CD4-positive, alpha-beta T cell treated with Interferon gamma for 1 hour (primary cell): ENCODE data around the gene CDH22.

Experiments used
- DNase-seq: peaks from one replicate; pipeline ENCODE4 v3.0.0-alpha.2; 2020

The CDH22 gene

DNA sequence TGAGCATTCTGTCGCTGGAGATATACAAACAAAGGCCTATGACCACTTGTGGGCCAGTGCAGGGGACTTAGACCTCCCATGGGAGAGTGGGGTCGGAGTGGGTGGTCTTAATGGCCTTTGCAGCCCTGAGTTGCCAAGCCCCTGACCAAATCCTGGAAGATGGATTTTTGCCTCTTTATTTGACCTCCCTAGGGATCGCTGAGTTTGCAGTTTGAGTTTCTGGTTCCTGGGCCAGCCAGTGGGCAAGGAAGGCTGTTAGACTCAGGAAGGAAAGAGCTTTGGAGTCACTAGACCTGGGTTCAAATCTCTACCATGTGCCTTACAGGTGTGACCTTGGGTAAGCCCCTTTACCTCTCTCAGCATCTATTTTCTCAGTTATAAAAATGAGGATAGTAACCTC, 96.0 kb downstream of the CDH22 start:
- no peak for DNase-seq

DNA sequence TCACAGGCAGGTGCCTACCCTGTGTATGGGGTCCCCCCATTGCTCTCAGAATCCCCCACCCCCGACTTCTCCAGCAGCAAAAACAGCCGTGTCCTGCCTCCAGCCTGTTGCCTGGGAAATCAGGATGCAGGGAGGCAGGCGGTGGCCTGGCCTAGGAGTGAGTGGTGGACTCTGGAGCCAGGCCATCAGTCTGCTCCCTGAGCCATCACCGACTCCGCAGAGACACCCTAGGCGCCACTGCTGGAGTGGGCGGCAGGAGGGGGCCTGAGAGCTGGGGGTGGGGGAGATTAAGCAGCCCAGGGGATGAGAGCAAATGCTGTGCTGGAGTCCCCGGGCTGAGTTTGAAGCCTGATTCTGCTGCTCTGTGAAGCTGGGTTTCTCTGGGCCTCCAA, 97.0 kb downstream of the CDH22 start:
- no peak for DNase-seq

DNA sequence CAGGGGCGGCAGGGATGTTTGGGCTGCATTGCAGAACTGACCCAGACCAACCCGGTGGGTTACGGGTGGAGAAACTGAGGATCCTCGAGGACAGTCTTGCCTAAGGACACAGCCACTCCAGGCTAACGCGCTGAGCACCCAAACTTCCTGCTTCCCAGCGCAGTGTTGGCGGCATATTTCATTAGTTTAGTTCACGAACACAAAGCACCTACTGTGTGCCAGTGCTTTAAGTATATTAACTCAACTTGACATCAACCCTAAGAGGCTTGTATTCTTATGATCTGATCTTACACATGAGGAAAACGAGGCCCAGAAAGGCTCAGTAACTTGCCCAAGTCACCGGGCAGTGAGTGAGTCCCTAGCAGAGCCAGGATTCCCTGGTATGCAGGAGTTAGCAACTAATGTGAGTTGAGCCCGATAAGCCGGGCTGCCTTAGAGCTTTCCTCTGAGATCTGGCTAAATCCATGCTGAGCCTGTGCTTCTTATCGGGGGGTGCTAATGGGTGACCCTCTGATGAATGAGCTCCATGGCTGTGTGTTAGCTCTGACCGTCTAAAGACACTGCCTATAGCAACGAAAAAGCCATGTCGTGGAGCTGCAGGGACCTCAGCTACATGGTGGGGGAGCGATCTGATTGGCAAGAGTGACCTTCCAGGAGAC, 97.5 kb downstream of the CDH22 start:
- no peak for DNase-seq

DNA sequence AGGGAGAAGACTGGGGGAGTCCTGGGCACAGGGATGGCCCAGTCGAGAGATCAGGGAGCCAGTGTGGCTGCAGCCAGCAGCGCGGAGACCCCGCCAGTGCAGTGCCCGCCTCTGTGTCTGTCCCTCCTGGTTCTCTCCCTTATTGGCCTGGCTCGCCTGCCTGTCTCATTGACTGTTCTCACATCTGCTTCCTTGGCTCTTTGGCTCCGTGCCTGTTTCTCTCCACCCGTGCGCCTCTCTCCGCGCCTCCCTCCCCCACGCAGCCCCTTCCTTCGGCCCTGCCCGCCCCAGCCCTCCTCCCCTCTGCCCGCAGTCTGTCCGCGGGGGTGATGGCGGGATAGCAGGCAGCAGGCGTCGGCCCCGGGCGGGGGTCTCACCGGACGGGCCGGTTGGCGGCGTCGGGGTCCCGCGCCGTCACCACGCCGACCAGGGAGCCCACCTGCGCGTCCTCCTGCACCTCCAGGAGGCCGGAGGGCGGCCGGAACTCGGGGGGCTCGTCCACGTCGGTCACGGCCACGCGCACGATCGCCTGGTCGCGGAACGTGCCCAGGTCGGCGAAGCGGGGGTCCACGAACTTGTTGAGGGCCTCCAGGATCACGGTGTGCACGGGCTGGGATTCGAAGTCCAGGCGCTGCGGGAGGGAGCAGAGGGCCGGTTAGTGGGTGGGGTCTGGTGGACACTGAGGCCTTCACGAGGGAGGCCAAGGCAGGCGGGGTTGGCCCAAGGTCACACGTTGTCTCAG, 98.2 kb downstream of the CDH22 start:
- DNase-seq = no peak

DNA sequence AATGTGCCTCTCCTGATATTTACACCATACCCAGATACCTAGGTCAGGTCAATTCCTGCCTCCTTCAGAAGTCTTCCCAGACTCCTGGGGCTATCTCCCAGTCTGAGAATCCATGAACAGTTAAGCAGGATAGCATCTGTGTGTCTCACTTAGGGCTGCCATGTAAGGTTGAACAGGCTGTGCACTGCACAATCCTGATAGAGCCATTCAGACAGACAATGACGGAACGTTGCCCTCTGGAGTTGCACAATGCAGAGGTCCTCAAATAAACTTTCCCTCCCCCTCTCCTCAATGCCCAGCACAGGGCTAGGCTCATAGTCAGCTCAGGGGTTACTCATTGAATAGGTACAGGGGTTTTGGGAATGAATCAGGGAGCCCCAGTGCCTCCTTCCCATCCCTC, 100.5 kb downstream of the CDH22 start:
- no peak for DNase-seq

DNA sequence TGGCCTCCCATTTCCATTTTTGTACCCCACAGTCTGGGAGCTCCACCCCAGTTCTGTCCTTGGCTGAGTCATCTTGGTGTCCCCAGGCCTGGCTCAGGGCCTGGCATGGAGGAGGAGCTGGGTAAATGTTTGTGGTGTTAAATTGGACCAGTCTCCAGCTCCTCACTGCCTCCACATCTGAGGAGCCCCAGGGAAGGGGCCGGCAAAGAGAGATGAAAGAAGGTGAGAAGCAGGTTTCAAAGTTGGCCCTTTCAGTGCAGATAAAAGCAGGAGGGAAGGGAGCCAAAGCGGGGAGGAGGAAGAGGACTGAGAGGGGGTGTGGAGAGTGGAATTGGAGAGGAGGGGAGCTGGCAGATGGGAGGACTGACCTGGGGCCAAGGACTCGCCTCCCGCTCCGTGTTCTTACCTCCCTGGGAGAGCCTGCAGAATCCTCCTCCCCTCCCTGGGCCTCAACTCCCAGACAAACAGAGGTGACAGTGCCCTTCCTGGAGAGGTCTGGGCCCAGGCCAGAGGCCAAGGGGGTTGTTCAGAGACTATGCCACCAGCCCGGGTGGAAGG, 101.2 kb downstream of the CDH22 start:
- no peak for DNase-seq

DNA sequence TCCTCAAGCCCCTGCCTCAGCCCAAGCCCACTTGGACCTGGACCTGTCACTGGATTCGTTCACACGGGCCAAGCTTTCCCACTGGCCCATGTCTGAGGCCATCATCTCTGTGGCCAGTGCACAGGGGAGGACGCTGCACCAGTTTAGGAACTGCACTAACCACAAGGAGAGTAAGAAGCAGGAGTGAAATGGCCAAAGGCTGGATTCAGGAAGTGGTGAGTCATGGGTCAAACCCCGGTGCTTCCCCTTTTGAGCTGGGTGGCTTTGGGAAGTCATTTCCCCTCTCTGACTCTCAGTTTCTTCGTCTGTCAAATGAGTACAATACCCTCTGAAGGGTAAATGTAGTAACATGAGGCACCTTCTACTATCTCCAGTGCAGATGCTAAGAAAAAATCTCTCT, 102.3 kb downstream of the CDH22 start:
- DNase-seq = peak; percentile 59

DNA sequence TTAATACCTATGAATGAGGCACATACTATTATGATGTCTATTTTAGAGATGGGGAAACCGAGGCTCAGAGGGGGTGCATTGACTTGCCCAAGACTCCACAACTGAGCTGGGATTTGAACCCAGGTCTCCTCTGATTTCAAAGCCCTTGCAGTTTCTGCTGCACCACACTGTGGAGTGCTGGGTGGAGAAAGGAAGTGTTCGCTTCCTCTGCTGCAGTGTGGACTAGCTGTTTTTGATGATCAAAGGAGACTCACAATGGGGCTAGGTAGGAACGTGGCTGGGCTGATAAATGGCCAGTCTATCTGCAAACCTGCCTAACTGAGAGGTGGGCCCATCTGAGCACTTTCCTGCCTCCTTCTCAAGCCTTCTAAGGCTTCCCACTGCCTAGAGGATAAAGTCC, 102.9 kb downstream of the CDH22 start:
- DNase-seq = no peak

DNA sequence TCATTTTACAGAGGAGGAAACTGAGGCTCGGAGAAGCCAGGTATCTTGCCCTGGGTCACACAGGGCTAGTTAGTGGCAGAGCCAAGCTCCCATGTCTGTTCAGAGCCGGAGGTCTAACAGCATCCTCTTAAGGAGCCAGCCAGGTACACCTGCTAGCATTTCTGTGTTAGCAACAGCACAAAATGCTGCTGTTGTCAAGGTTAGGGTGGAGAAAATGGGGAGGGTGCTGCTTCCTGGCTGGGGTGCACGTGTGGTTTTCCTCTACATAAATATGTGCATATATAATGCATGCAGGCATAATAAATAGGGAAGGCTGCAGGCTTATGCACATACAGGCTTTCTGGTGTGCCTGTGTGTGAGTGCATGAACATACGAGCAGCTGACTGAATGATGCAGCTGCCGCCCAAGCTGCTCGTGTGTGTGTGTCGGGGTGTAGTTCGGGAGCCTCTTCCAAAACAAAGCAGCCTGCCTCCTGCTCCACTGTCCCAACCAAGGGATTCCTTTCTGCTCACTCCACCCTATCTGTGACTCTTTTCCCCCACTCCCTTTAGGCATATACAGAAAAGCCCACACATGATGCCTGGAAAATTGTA, 103.6 kb downstream of the CDH22 start:
- DNase-seq = no peak

DNA sequence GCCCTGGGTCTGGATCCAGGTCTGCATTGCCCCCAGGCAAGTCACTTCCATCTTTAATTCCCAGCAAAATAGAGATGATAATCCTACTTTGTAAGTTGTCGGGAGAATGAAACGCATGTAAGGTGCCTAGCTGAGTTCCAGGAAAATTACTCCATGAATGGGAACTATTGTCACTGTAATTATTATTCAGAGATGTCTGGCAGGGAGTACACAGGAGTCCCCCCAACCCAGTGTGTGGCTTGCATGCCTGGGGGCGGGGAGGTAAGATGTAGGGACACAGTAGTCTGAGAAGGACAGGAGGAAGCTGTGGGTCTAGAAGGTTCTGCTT, 104.8 kb downstream of the CDH22 start:
- DNase-seq = no peak

DNA sequence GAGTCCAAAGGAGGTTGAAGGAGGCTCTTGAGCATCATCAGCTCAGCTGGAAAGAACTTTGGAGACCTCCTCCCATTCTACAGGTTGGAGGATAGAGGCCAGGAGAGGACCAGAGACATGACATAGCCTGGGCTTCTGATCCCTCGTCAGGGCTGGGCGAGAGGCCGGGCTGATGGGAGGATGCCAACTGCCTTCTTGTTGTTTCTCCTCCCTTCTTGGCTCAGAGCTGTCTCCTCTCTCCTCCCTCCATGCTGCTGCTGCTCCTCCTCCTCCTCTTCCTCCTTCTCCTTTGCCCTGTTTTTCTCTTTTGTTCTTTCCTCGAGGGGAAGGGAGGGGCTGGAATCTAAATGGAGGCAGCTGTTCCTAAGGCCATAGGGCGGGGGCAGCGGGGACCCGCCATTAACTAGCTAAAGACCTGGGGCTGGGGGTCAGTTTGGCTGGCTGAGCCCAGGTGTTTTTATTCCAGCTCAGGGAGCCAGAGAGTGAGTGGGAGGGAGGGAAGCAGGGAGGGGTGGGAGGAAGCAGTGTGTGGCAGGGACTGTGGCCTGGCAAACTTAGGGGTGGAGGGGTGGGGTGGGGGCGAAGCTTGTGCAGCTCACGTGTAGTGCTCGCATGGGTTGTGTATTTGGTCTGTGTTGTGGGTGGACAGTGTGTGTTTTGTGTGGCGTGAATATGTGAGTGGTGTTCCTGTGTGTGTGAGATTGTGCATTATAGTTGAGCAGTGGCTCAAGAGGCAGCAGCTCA, 105.4 kb downstream of the CDH22 start:
- DNase-seq = no peak

DNA sequence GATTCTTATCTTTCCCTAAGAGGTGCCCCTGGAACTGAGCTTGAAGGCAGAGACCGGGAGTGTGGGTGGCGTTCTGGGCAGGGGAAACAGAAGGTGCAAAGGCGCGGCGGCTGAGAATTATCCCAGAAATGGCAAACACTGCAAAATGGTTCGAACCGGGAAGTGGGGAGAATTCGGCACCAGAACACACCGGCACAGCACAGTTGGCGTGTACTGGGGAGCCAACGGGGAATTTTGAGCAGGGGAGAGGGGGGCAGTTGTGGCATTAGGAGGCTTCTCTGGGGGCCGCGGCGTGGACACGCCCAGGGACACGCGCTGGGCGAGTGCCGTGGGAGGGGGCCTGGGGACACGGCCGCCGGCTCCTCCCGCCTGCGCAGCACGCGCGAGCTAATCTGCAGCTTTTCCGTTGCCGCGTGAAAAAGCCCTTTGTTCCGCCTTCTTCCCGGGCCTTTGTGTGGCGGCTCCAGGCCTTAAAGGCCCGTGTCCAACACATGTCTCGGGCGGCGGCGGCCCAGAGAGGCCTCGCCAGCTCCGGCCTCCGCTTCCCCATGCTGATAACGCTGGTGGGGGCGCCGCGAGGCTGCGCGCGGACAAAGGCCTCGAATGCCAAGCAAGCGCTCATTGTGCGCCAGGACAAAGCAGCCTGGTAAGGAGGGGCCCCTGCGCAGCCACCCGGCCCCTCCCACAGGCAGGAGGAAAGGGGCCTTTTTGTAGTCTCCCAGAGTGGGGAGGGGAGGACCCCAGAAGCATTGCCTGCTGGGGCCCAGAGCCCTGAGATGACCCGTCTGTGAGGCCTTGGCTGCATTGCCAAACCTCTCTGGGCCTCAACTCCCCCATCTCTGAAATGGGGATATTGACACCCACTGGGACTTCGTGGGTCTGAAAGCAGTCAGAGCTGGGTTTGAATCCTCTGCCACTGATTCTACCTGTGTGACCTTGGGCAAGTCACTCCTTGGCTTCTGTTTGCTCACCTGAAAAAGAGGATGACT, 107.4 kb downstream of the CDH22 start:
- no peak for DNase-seq

DNA sequence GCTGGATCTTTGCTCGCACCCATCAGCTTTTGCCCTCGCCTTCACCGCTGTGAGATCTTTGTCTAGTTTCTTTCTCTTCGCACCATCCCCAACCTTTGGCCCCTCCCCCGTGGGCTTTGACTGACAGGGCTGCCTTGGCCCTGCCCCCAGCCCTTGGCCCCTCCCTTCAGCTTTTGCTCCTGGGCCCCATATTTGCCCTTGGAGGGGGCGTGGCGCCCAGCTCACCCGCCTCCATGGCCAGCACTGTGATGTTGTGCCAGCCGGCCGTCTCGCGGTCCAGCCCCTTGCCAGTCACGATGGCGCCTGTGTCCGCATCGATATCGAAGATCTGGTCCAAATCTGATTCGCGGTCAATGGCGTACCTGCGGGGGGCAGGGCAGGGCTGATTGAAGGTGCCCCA, 109.1 kb downstream of the CDH22 start:
- DNase-seq = peak; percentile 24

DNA sequence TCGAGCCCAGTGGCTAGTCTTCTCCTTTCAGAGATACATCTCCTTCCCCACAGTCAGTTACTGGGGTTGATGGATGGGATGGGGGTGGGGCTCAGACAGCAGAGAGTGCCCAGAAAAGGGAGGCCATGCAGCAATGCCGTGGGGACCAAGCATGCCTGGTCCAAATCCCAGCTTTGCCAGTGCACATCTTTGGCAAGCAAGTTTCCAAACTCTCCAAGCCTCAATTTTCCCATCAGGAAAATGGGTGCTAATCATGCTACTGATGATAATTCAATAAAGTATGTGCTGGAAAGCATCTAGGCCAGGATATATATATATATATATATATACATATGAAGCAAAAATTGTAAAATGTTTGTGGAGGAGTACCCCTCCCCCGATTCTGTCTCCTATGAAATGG, 111.3 kb downstream of the CDH22 start:
- no peak for DNase-seq

DNA sequence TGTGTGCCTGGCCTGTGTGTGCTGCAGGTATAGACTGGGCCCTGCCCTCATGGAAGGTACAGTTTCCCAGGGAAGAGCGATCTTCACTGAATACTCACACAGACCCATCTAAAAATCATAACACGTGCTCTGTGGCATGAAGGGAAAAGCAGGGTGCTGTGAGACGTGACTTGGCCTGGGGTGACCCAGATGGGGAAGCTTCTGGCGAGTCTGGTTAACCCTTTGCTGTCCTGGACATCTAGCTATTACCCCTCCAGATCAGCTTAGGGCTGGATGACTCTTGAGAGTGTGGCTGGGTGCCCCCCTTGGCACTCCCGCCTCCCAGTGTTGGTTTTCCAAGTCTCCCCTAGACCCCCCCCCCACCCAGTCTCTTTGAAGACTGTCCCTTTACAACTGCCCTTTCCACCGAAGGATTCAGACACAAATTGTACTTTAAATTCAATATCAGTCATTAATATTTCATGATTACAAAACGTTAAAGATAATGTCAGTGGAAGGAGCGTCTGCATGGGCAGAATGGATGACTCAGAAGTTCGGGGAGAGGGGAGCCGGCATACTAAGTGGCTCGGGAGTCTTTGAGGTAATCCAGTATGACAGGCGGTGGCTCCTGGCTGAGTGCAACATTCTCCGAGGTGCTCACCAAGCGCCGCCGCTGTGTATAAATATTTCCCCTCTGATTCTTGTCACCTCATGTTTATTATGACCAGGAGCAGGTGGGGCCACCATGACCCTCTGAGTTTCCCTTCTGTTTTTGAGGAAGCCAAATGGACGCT, 112.8 kb downstream of the CDH22 start:
- DNase-seq = no peak

DNA sequence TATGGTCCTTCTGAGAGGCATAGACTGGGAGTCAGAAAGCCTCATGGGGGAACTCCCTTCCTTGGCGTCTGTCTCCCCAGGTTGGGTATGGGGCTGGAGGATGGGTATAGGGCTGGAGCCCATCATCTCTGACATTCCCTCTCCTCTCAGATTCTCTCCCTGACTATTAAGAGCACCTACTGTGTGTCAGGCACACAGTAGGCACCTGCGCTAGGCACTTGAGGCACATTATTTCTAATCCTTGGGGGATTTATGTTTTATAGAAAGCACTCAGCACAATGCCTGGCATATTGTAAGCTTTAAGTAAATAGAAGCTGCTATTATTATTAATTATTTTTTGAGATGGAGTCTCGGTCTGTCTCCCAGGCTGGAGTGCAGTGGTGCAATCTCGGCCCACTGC, 113.9 kb downstream of the CDH22 start:
- no peak for DNase-seq

DNA sequence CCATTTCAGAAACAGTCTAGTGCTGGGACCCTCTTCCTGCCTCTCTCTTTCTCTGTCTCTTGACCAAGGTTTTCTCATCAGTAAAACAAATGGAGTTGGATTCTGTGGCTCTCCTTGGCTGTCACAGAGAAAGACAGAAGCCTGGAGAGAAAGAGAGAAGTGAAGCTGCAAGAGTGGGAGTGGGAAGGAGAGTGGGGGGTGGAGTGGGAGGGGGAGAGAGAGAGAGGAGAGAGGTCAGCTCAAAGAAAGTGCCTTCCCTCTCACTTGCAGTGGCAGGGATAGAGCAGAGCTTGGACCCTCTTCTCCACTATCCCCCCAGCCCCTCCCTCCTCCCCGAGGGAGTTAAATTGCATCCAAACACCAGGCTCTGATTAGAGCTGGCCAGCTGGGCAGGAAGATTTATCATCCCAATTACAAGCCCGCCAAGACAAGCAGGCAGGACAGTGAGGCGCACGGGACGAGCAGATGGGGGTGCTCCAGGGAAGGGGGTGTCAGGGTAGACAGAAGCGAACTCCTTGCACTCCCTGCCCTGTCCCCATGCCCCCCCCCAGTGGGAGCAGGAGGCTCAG, 115.8 kb downstream of the CDH22 start:
- no peak for DNase-seq

DNA sequence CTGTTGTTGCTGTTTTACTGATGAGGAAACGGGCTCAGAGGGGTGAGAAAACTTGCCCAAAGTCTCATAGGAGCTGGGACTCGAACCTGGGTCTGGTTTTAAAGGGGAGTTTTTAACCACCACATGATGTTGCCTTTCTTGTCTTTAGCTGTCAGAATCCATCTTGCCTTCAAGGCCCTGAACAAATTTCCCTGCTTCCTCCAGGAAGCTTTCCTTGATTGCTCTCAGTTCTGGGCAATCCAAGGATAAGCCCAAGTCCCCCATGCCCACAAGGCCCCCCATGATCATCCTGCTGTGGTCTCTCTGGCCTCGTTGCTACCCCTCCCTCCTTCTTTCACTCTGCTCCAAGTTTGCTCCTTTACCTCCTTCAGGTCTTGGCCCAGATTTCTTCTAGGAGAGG, 116.7 kb downstream of the CDH22 start:
- no peak for DNase-seq

DNA sequence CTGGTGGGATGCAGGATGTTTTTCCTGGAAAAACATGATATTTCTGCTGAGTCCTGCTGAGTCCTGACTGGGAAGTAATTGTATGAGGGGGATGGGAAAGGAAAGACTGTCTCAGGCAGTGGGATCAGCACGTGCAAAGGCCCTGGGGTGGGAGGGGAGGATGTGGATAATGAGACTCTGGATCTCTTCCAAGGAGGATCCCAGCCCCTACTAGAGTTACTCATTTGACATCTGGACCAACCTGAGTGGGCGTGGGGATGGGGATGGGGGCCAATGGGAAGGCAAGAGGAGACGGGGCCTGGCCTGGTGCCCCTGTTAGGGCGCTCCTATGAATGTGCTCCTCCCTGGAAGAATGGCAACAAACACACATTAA, 117.1 kb downstream of the CDH22 start:
- DNase-seq = no peak

DNA sequence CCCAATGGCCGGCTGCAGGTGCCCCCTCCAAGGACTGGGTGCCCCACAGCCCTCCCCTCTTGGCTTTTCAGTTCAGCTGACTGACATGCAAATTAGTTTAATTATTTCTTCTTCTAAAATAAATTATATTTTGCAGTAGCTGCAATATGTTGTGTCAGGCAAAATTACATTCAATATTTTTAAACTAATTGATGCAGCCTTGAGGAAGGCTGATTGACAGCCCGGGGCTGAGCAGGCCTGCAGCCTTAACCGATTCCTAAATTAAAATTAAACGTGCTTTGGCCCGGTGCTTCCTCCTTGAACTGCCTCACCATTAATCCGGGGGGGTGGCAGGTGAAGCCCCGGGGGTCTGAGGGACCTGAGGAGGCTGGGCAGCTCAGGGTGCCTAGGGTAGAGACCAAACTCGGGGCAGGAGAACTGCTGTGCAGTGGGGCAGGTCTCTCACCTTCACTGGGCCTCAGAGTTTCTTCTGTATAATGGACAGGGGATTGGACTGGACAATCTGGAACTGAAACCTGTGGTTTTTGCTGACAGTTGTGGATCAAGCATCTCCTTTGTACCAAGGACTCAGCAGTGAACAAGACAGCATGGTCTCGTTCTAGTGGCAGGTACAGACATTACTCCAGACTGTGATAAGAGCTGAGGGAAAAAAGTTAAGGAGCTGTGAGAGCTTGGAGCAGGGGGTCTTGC, 117.7 kb downstream of the CDH22 start:
- no peak for DNase-seq
